Lower leg skin (tissue), 4 donors: ENCODE data around the gene KPNB1. TPM values are rescaled to one million over a fixed set of nuclear protein-coding genes. Genes with fewer than 3 reads are reported as not detected.

Experiments used
- DNase-seq, 2 donors: peaks; one replicate each; pipeline ENCODE4 v3.0.0-alpha.2; 2019; ENCODE audit warnings: low spot score in 2 of 2
- H3K4me3 ChIP-seq: fragments of 200-600 bp; sonication (generic); 2 replicates; pipeline ENCODE4 v1.5.1; 2017; ENCODE audit warnings: mild to moderate bottlenecking, low read depth; ENCODE audit not compliant: poor library complexity, severe bottlenecking
- CTCF ChIP-seq, 3 donors: fragments of 450-650 bp; IDR thresholded peaks; one replicate each; pipeline ENCODE4 v1.5.1; 2016; ENCODE audit warnings: antibody characterized with exemption in 3 of 3, mild to moderate bottlenecking in 3 of 3, moderate library complexity in 2 of 3
- POLR2A ChIP-seq, 2 donors: fragments of 450-650 bp; IDR thresholded peaks; one replicate each; pipeline ENCODE4 v1.6.1; 2016 to 2017; ENCODE audit warnings: antibody characterized with exemption in 2 of 2, mild to moderate bottlenecking in 1 of 2, moderate library complexity in 1 of 2
- WGBS, 2 donors: methylation state at CpG; one replicate each; pipeline ENCODE4 v1.1.5; 2018; 5-methylcytosine and 5-hydroxymethylcytosine counted together
- intact Hi-C: fragments of 100-400 bp; cut with DNase I; formaldehyde crosslinking; loops from one replicate; pipeline ENCODE4 v1.15.0; 2023; ENCODE audit warnings: low total_unique reads
- total RNA-seq, 4 donors: library from RNA; depleted of rRNA; stranded (reverse); fragments of >200 nt; gene quantifications; one replicate each; pipeline ENCODE4 v1.1.0, GENCODE V29; 2016

The KPNB1 gene
- total RNA-seq, 4 donors from 2014 or later = 114 to 189 (median 124) TPM

- H3K4me3 ChIP-seq = no peak overlapping the region
- 79 to 81% methylated on average over 4 of the region's 4 CpGs for WGBS, 2 donors
- DNase-seq = no peak
- intact Hi-C loops = no loop called here
- TF ChIP-seq POLR2A (IDR thresholded peaks at IDR 0.05) (no peak), CTCF (IDR thresholded peaks at IDR 0.05) (no peak)
Measured at GRCh38 chr17:47684535-47685193, 34.9 kb downstream of the KPNB1 start.

GRCh38 chr17:47685556-47686275, 36.0 kb downstream of the KPNB1 start:
- TF ChIP-seq POLR2A (IDR thresholded peaks at IDR 0.05) (no peak), CTCF (IDR thresholded peaks at IDR 0.05) (no peak)
- intact Hi-C loops = no loop called here
- no peak for DNase-seq
- WGBS, 2 donors = 91% methylated on average over 4 of the region's 4 CpGs
- no peak overlapping the region for H3K4me3 ChIP-seq

GRCh38 chr17:47686276-47686635, 36.5 kb downstream of the KPNB1 start:
- intact Hi-C loops = no loop called here
- 68 to 81% methylated on average over 1 of the region's 1 CpG for WGBS, 2 donors
- DNase-seq = no peak
- H3K4me3 ChIP-seq = no peak overlapping the region
- TF ChIP-seq CTCF (IDR thresholded peaks at IDR 0.05) = no peak
- TF ChIP-seq POLR2A (IDR thresholded peaks at IDR 0.05) = no peak

GRCh38 chr17:47686664-47687327, 37.1 kb downstream of the KPNB1 start:
- intact Hi-C loops = no loop called here
- TF ChIP-seq CTCF (IDR thresholded peaks at IDR 0.05) (no peak), POLR2A (IDR thresholded peaks at IDR 0.05) (no peak)
- DNase-seq = no peak
- H3K4me3 ChIP-seq = no peak overlapping the region
- 85 to 87% methylated on average over 7 of the region's 7 CpGs for whole genome bisulfite sequencing, 2 donors

GRCh38 chr17:47687328-47687690, 37.6 kb downstream of the KPNB1 start:
- DNase-seq = no peak
- no peak overlapping the region for H3K4me3 ChIP-seq
- intact Hi-C loops = no loop called here
- TF ChIP-seq POLR2A (IDR thresholded peaks at IDR 0.05) (no peak), CTCF (IDR thresholded peaks at IDR 0.05) (no peak)
